ENCODE data around the gene AJM1.
"Not testable (repeated sequence)": the region's sequence is repeated elsewhere in the genome, so short reads cannot be mapped to it uniquely, and the experiment has no call there.

The AJM1 gene

GRCh38 chr9:136842380-136842948 lies at the start of gene AJM1:
Gene AJM1 (plus strand): TSS chr9:136842478. CDS start chr9:136844415, 1,937 bp downstream.
- H3K9ac ChIP-seq (ENCODE audit: insufficient read length); H3K27ac ChIP-seq; DNase-seq (ENCODE audit: low read depth, low spot score); H3K36me3 ChIP-seq (ENCODE audit: insufficient read depth, low read length); H3K9me3 ChIP-seq (ENCODE audit: low read depth, low read length): not testable (repeated sequence)
- H3K4me3 ChIP-seq = peak within 1 kb of the TSS; percentile 63

DNA sequence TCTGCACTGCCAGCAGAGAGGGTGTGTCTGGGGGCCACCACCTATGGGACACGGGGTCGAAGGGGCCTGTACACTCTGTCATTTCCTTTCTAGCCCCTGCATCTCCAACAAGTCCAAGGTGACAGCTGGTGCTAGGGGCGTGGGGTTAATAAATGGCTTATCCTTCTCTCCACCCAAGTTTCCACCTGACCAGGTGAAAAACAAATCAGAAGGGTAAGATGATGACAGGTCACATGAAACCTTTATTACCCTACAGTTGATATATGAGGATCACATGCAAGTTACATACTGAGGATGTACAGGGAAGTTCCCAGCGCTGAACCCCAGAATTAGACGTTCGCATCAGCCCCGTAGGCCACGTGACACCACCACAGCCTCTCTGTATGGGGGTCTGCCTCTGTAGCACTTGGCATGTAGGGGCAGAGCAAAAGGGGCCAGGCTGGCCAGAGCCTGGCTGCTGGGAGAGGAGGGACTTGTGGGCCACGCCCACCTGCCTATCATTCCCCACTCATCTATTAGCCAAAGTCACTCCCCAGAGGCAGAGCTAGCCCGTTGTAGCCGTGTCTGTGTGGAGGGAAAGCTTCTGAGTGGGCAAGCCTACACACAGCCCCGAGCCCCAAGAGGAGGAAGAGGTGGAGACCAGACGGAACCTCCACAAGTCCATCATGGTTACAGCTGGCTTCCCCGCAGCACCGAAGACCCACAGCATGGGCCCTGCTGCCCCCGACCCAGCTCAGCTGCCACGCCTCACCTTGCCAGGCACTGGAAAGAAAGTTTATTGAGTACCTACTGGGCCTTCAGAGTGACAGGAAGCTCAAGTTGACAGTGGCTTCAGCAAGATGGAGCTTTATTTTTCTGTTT lies 49.0 kb upstream of the AJM1 start:
- H3K36me3 ChIP-seq (ENCODE audit: insufficient read depth, low read length) = no peaks in the 10 kb centered on the region
- no peak for DNase-seq (ENCODE audit: low read depth, low spot score)
- no peak overlapping the region for H3K9ac ChIP-seq (ENCODE audit: insufficient read length)
- no peak overlapping the region for H3K27ac ChIP-seq
- H3K9me3 ChIP-seq (ENCODE audit: low read depth, low read length) = no peaks in the 10 kb centered on the region
- H3K4me3 ChIP-seq = no peak overlapping the region
- no peak for TF ChIP-seq POLR2AphosphoS5 (IDR thresholded peaks at IDR 0.05; ENCODE audit: borderline replicate concordance, low read depth, low read length)
- TF ChIP-seq FOXP2 (optimal IDR thresholded peaks at IDR 0.05; ENCODE audit: control extremely low read depth, extremely low read length, insufficient read depth) = no peak
- no peak for TF ChIP-seq EZH2 (IDR thresholded peaks at IDR 0.05)

DNA sequence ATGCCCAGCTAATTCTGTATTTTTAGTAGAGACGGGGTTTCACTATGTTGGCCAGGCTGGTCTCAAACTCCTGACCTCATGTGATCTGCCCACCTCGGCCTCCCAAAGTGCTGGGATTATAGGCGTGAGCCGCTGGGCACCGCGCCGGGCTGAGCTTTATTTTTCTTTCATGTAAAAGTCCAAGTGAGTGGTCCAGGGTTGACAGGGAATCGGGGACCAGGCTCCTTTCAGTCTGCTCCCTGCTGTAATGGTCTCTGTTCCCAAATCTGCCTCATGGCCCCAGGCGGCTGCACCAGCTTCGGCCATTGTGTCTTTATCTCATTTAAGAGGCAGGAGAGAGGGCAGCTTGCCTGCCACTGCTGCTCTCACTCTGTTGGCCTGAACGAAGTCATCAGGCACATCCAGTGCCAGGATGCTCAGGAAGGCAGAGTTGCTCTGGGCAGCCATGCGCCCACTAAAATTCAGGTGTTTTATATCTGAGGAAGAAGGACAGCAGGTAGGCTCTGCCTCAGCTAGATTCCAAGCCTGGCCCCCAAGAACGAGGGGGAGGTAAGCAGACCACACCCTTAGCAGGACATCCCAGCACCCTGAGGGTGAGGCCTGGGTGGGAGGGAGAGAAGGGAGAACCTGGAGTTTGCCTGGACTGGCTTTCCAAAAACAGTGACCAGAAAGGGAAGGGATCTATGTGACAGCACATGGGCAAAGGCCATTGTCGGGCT lies 47.8 kb upstream of the AJM1 start:
- H3K9ac ChIP-seq (ENCODE audit: insufficient read length) = no peak overlapping the region
- H3K9me3 ChIP-seq (ENCODE audit: low read depth, low read length) = no peaks in the 10 kb centered on the region
- TF ChIP-seq EZH2 (IDR thresholded peaks at IDR 0.05) = no peak
- 0 out of 2 replicates have a peak, but pooled peaks have one; percentile 25 for TF ChIP-seq POLR2AphosphoS5 (IDR thresholded peaks at IDR 0.05; ENCODE audit: borderline replicate concordance, low read depth, low read length)
- TF ChIP-seq FOXP2 (optimal IDR thresholded peaks at IDR 0.05; ENCODE audit: control extremely low read depth, extremely low read length, insufficient read depth) = no peak
- no peak overlapping the region for H3K4me3 ChIP-seq
- H3K36me3 ChIP-seq (ENCODE audit: insufficient read depth, low read length) = no peaks in the 10 kb centered on the region
- H3K27ac ChIP-seq = no peak overlapping the region
- no peak for DNase-seq (ENCODE audit: low read depth, low spot score)

- H3K27ac ChIP-seq = no peak overlapping the region
- no peaks in the 10 kb centered on the region for H3K36me3 ChIP-seq (ENCODE audit: insufficient read depth, low read length)
- H3K9ac ChIP-seq (ENCODE audit: insufficient read length) = no peak overlapping the region
- no peak for TF ChIP-seq FOXP2 (optimal IDR thresholded peaks at IDR 0.05; ENCODE audit: control extremely low read depth, extremely low read length, insufficient read depth)
- TF ChIP-seq EZH2 (IDR thresholded peaks at IDR 0.05) = no peak
- TF ChIP-seq POLR2AphosphoS5 (IDR thresholded peaks at IDR 0.05; ENCODE audit: borderline replicate concordance, low read depth, low read length) = 0 out of 2 replicates have a peak, but pooled peaks have one; percentile 5
- H3K9me3 ChIP-seq (ENCODE audit: low read depth, low read length) = no peaks in the 10 kb centered on the region
- DNase-seq (ENCODE audit: low read depth, low spot score) = no peak
- H3K4me3 ChIP-seq = no peak overlapping the region
These were observed 47.3 kb upstream of the AJM1 start for GRCh38 chr9:136795000-136795348.

DNA sequence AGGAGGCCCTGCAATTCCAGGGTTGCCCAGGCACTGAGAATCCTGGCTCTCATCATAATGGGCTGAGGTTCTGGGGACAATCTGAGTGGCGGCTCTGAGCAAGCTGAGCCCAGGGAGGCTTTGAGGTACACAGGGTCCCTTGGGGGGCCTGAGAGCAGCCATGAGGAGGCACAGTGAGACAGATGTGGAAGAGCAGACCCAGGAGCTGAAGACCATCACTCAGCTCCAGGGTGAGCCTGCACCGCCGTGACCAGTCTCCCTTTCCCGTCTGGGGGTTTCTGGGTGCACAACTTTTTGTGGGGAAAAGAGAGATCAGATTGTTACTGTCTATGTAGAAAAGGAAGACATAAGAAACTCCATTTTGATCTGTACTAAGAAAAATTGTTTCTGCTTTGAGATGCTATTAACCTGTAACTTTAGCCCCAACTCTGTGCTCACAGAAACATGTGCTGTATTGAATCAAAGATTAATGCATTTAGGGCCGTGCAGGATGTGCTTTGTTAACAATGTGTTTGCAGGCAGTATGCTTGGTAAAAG lies 46.0 kb upstream of the AJM1 start, which contains the start of gene CCDC183:
Gene CCDC183, plus strand, starts transcription at position 101 of the 537 bp plus-strand sequence. Its CDS starts 60 bp downstream, at position 161.
- H3K9me3 ChIP-seq (ENCODE audit: low read depth, low read length) = no peaks in the 10 kb centered on the region
- peak within 1 kb of the TSS; percentile 59; the same call in 1 of the 2 replicates for H3K27ac ChIP-seq
- no peaks in the 10 kb centered on the region for H3K36me3 ChIP-seq (ENCODE audit: insufficient read depth, low read length)
- no peak for TF ChIP-seq EZH2 (IDR thresholded peaks at IDR 0.05)
- no peak for TF ChIP-seq FOXP2 (optimal IDR thresholded peaks at IDR 0.05; ENCODE audit: control extremely low read depth, extremely low read length, insufficient read depth)
- TF ChIP-seq POLR2AphosphoS5 (IDR thresholded peaks at IDR 0.05; ENCODE audit: borderline replicate concordance, low read depth, low read length) = no peak
- H3K4me3 ChIP-seq = peak within 1 kb of the TSS; percentile 14; the same call in 1 of the 2 replicates
- DNase-seq (ENCODE audit: low read depth, low spot score) = no peak
- no peak within 1 kb of the TSS for H3K9ac ChIP-seq (ENCODE audit: insufficient read length)

DNA sequence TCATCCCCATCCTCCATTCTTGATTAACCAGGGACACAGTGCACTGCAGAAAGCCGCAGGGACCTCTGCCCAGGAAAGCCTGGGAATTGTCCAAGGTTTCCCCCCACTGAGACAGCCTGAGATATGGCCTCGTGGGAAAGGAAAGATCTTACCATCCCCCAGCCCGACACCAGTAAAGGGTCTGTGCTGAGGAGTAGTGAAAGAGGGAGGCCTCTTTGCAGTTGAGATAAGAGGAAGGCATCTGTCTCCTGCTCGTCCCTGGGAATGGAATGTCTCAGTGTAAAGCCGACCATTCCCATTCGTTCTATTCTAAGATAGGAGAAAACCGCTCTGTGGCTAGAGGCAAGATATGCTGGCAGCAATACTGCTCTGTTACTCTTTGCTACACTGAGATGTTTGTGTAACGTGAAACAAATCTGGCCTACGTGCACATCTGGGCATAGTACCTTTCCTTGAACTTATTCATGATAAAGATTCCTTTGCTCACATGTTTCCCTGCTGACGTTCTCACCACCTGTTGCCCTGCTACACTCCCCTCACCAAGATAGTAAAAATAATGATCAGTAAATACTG lies 45.4 kb upstream of the AJM1 start:
- H3K36me3 ChIP-seq (ENCODE audit: insufficient read depth, low read length); H3K9me3 ChIP-seq (ENCODE audit: low read depth, low read length); H3K9ac ChIP-seq (ENCODE audit: insufficient read length); DNase-seq (ENCODE audit: low read depth, low spot score): not testable (repeated sequence)
- Histone ChIP-seq H3K27ac (peak overlapping the region; percentile 59; the same call in 1 of the 2 replicates), H3K4me3 (peak overlapping the region; percentile 14; the same call in 1 of the 2 replicates)

GRCh38 chr9:136798708-136799078 lies 43.6 kb upstream of the AJM1 start:
- H3K4me3 ChIP-seq = no peak overlapping the region
- no peak for DNase-seq (ENCODE audit: low read depth, low spot score)
- no peak overlapping the region for H3K27ac ChIP-seq
- no peak overlapping the region for H3K9ac ChIP-seq (ENCODE audit: insufficient read length)
- H3K36me3 ChIP-seq (ENCODE audit: insufficient read depth, low read length) = no peaks in the 10 kb centered on the region
- H3K9me3 ChIP-seq (ENCODE audit: low read depth, low read length) = no peaks in the 10 kb centered on the region
- TF ChIP-seq POLR2AphosphoS5 (IDR thresholded peaks at IDR 0.05; ENCODE audit: borderline replicate concordance, low read depth, low read length) = no peak

Measured in SK-N-MC (cell line).